Vagina (tissue), 2 donors: ENCODE measurements around the gene HYAL2. TPM values are rescaled to one million over a fixed set of nuclear protein-coding genes. Genes with fewer than 3 reads are reported as not detected.

Source experiments
- DNase-seq, 2 donors: peaks; one replicate each; pipeline ENCODE4 v3.0.0-alpha.2; 2017; ENCODE audit errors: extremely low spot score in 2 of 2
- H3K27ac ChIP-seq: fragments of 200-600 bp; sonication (generic); one replicate; pipeline ENCODE4 v1.5.1; 2019
- H3K27me3 ChIP-seq: fragments of 200-600 bp; sonication (generic); one replicate; pipeline ENCODE4 v1.5.1; 2019
- H3K36me3 ChIP-seq, 2 donors: fragments of 200-600 bp; sonication (generic); one replicate each; pipeline ENCODE4 v1.5.1; 2017 to 2019
- H3K4me1 ChIP-seq: fragments of 200-600 bp; sonication (generic); one replicate; pipeline ENCODE4 v1.5.1; 2019
- H3K4me3 ChIP-seq, 2 donors: fragments of 200-600 bp; sonication (generic); 1 replicate in 1 of 2; 2 replicates in 1 of 2; pipeline ENCODE4 v1.5.1; 2016 to 2019
- H3K9me3 ChIP-seq: fragments of 200-600 bp; sonication (generic); one replicate; pipeline ENCODE4 v1.5.1; 2019
- POLR2A ChIP-seq, 2 donors: fragments of 450-650 bp; IDR thresholded peaks; one replicate each; pipeline ENCODE4 v1.6.1; 2017; ENCODE audit warnings: antibody characterized with exemption in 2 of 2, mild to moderate bottlenecking in 2 of 2, moderate library complexity in 2 of 2
- POLR2AphosphoS5 ChIP-seq, 2 donors: sonication (generic); formaldehyde crosslinking; IDR thresholded peaks; one replicate each; pipeline ENCODE4 v1.9.0; 2017; ENCODE audit warnings: antibody characterized with exemption in 2 of 2, mild to moderate bottlenecking in 2 of 2, low read depth in 1 of 2; ENCODE audit not compliant: insufficient read depth in 1 of 2
- intact Hi-C: fragments of 100-400 bp; cut with DNase I; formaldehyde crosslinking; loops from one replicate; pipeline ENCODE4 v1.15.1; 2023
- total RNA-seq: library from RNA; depleted of rRNA; stranded (reverse); fragments of >200 nt; gene quantifications from one replicate; pipeline ENCODE4 v1.2.3, GENCODE V29; 2016
- TF ChIP-seq, protein P1 (sequence below), 3 experiments: fragments of 450-650 bp in 2 of 3; fragments of 200-600 bp in 1 of 3; sonication (generic) in 1 of 3; IDR thresholded peaks; one replicate each; pipeline ENCODE4 v1.5.1; 2017 to 2019; ENCODE audit warnings: antibody characterized with exemption in 3 of 3, mild to moderate bottlenecking in 2 of 3, moderate library complexity in 2 of 3

The HYAL2 gene
- total RNA-seq, 1 donor from 2014 or later, result 173 TPM

DNA sequence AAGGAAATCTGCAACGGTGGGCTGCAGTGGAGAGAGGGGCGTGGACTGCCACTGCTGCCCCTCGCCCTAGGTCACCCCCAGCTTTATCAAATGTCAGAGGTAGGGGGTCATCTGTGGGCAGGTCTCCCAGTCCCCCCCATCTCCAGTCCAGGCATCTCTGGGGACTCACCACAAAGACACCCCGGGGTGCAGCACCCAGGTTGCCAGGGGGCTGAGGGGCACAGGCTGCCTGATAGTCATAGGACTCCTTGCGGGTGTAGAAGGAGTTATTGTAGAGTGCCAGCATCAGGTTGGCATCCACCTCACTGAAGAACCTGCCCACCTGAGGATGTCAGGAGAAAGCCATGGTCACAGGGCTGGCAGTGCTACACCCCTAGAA lies 43.3 kb upstream of the HYAL2 start:
- no peak overlapping the region for H3K27ac ChIP-seq
- TF ChIP-seq POLR2A (IDR thresholded peaks at IDR 0.05) (no peak), POLR2AphosphoS5 (IDR thresholded peaks at IDR 0.05; ENCODE audit: insufficient read depth in 1 of 2, low read depth in 1 of 2) (no peak)
- TF ChIP-seq, protein P1, sequence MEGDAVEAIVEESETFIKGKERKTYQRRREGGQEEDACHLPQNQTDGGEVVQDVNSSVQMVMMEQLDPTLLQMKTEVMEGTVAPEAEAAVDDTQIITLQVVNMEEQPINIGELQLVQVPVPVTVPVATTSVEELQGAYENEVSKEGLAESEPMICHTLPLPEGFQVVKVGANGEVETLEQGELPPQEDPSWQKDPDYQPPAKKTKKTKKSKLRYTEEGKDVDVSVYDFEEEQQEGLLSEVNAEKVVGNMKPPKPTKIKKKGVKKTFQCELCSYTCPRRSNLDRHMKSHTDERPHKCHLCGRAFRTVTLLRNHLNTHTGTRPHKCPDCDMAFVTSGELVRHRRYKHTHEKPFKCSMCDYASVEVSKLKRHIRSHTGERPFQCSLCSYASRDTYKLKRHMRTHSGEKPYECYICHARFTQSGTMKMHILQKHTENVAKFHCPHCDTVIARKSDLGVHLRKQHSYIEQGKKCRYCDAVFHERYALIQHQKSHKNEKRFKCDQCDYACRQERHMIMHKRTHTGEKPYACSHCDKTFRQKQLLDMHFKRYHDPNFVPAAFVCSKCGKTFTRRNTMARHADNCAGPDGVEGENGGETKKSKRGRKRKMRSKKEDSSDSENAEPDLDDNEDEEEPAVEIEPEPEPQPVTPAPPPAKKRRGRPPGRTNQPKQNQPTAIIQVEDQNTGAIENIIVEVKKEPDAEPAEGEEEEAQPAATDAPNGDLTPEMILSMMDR (IDR thresholded peaks at IDR 0.05), result no peak
- peaks cover 22% of the 10 kb centered on the region for H3K4me1 ChIP-seq
- H3K9me3 ChIP-seq, result no peaks in the 10 kb centered on the region
- DNase-seq, result no peak
- H3K36me3 ChIP-seq, result no peaks in the 10 kb centered on the region
- intact Hi-C loops, result no loop called here
- H3K4me3 ChIP-seq, result peak overlapping the region; percentile 57 to 71
- H3K27me3 ChIP-seq, result no peaks in the 10 kb centered on the region

DNA sequence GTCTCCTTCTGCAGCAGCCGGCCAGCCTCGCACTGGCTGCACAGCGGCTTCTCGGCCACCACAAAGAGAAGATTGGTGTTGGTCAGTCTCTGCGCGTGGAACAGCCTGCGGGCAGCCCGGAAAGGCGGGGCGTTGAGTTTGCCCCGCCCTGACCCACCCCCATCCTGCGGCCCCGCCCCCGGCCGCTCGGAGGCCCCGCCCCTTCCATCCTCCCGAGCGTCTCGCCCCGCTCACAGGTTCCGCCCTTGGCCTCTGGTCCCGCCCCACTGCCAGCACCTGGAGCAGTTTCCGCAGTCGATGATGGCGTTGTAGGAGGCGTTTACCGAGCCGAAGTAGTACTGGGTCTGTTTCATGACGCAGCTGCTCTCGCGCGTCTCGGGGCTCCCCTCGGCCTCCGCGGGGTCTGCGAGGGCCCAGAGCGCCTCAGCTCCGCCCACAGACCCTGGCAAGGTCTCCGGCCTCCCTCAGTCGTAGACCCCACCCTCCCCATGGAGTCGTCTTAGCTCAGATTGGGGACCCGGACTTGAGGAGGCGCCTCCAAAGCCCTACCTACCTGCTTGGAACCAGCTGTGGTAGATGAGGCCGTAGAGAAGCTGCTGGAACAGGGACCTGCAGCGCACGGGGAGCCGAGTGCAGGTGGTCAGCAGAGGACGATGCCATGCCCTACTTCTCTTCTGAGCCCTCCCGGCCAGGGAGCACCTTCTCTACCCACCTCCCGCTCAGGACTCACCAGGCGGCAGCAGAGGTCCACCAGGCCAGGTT lies 42.7 kb upstream of the HYAL2 start:
- peak overlapping the region; percentile 53 for H3K27ac ChIP-seq
- intact Hi-C loops, result no loop called here
- DNase-seq, result no peak
- peaks cover 22% of the 10 kb centered on the region for H3K4me1 ChIP-seq
- H3K9me3 ChIP-seq, result no peaks in the 10 kb centered on the region
- no peaks in the 10 kb centered on the region for H3K36me3 ChIP-seq
- H3K27me3 ChIP-seq, result no peaks in the 10 kb centered on the region
- peak overlapping the region; percentile 57 to 71 for H3K4me3 ChIP-seq
- TF ChIP-seq POLR2AphosphoS5 (IDR thresholded peaks at IDR 0.05; ENCODE audit: insufficient read depth in 1 of 2, low read depth in 1 of 2) (peak; percentile 14 to 59), POLR2A (IDR thresholded peaks at IDR 0.05) (peak in 1 of 2 donors; percentile 22)
- TF ChIP-seq, protein P1 (IDR thresholded peaks at IDR 0.05), result no peak

DNA sequence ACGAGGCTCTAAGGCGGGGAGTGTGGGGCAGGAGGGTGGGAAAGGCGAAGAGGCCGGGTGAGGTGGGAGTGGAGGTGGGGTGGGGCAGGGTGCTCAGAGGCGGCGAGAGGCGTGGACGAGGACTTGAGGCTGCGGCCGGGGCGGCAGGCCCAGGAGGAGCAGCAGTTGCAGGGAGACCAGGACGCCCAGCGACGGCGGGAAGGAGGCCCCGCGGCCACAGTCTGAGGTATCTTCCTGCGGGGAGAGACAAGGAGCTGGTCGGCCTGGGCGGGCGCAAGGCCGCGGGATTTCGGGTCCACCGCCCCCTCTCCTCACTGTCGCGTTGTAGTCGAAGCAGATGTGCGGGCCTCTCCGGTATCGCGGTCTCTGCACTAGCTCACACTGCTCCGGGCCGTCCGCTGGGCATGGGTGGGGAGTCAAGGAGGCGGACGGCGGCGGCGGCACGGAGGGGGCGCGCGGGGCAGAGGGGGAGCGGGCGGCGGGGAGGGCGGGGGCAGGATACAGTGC lies 42.1 kb upstream of the HYAL2 start:
- Histone ChIP-seq H3K4me1 (peaks cover 28% of the 10 kb centered on the region), H3K9me3 (no peaks in the 10 kb centered on the region), H3K27ac (peak overlapping the region; percentile 36), H3K36me3 (no peaks in the 10 kb centered on the region), H3K27me3 (no peaks in the 10 kb centered on the region), H3K4me3 (peak overlapping the region; percentile 57 to 71)
- DNase-seq, result no peak
- intact Hi-C loops, result no loop called here
- no peak for TF ChIP-seq POLR2A (IDR thresholded peaks at IDR 0.05)
- no peak for TF ChIP-seq POLR2AphosphoS5 (IDR thresholded peaks at IDR 0.05; ENCODE audit: insufficient read depth in 1 of 2, low read depth in 1 of 2)
- TF ChIP-seq, protein P1 (IDR thresholded peaks at IDR 0.05), result no peak

DNA sequence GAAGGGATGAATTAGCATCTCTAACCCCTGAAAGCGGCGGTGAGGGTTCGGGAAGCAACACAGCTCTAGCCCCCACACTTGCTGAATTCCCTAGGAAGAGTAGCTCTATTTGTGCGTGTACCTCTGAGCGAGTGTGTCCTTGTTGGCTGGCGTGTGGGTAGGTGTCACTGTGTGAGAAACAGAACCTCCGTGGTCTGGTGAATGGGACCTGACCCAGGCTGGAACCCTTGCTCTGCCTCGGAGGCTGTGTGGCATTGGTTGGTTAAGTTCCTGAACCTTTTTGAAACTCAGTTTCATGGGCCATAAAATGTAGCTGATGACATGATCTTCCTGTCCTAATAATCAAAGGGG lies 37.2 kb upstream of the HYAL2 start:
- DNase-seq, result no peak
- H3K27me3 ChIP-seq, result no peaks in the 10 kb centered on the region
- H3K9me3 ChIP-seq, result no peaks in the 10 kb centered on the region
- peak overlapping the region; percentile 32 to 72 for H3K4me3 ChIP-seq
- H3K36me3 ChIP-seq, result peaks cover 0 to 8% of the 10 kb centered on the region in 2 donors
- TF ChIP-seq, protein P1 (IDR thresholded peaks at IDR 0.05), result no peak
- TF ChIP-seq POLR2AphosphoS5 (IDR thresholded peaks at IDR 0.05; ENCODE audit: insufficient read depth in 1 of 2, low read depth in 1 of 2) (no peak), POLR2A (IDR thresholded peaks at IDR 0.05) (no peak)
- intact Hi-C loops, result loop anchor here (5.0 kb wide), 1 partner anchor 188 kb away; no protein-coding TSS in a partner anchor
- peak overlapping the region; percentile 40 for H3K27ac ChIP-seq
- peaks cover 54% of the 10 kb centered on the region for H3K4me1 ChIP-seq
